CD4-positive, alpha-beta T cell treated with Interleukin-15 for 4 hours (primary cell): ENCODE results near the gene NKX3-2.

ENCODE experiments used
- DNase-seq: peaks from one replicate; pipeline ENCODE4 v3.0.0-alpha.2; 2020; ENCODE audit warnings: low spot score

Gene NKX3-2

DNA sequence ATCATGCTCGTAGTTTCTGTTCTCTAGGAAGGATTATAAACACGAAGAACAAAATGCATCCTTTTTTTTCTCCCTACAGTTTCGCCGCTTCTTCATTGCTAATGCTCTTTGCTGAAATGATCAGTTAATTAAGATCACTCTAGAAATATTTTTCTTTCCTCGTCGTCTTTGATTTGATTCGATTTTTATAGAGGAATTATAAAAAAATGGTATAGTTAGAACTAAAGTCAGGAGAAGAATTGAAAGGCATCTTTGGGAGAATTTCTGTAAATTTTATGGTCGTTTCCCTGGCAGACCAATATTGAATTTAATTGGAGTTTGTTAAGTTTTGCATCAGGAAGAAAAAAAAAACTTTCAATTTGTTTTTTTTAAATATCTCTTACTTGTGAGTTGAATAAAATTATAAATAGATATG lies 1.1 kb upstream of the NKX3-2 start:
- DNase-seq: no peak

DNA sequence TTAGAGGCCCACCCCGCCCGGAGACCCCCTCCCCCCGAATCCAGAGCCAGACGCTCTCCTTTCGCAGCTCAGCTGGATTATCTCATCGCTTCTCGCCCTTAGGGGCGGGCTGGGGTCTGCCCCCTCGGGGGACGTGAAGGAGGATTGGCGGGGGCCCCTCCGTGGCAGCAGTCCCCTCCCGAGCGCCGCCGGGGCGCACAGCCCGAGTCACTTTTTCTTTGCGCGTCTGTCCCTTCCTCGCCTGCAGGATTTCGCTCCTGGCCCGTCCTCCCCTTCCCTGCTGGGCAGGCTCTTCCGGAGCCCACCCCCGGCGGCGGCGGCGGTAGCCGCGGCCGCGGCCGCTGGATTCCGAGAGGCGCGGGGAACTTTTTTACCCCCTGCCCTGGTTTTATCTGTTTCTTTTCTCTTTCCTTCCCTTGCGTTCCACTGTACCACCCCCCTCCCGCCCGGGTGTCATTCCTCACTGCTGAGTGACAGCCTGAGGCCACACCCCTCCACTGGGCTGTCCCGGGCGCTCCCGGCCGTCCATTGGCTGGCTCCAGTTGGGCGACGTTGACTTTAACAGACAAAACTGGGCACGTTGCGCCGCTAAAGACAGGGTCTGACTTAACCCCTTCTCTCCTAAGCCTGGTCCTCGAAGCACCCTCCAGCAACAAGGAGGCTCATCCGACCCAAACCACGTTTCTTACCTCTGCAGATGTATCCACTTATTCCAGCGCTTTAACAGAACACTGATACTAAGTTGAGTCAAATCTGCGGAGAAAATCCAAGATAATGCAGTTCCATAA lies 492 bp upstream of the NKX3-2 start:
- DNase-seq: no peak

DNA sequence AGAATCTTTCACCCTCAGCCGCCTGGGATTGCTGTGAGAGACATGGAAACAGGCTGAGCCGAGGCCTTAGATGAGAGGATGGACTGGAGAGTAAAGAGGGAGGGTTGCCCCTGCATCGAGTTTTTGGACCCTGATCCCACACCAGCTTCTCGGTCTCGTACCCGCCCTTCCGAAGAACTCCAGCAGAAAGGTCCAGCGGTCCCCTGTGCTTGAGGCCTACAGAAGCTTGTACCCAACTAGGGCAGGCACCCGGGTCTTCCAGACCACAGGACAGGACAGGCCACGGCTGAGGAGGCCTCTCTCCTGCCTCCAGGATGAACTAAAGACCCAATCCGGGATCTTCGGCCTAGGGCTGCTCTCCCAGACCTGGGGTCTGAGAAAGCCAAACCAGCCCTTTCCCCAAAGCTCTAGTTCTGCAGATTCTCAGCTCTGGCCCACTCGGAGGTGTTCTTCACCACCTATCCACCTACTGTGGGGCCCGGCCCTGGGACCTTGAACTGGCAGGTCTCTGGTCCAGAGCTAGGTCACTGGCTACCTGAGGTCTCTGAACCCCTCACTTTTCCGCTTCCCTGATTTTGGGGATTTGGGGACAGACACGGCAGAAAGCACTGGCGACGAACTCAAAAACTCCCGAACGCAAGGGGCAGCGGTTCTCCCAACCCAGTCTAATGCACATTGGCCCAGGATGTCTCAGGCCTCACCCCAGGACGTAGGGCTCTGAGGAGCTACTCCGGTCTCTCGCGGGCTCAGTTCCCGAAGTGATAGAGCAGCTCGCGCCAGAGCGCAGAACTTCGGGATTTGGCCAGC lies 1.1 kb downstream of the NKX3-2 start:
- DNase-seq: no peak

DNA sequence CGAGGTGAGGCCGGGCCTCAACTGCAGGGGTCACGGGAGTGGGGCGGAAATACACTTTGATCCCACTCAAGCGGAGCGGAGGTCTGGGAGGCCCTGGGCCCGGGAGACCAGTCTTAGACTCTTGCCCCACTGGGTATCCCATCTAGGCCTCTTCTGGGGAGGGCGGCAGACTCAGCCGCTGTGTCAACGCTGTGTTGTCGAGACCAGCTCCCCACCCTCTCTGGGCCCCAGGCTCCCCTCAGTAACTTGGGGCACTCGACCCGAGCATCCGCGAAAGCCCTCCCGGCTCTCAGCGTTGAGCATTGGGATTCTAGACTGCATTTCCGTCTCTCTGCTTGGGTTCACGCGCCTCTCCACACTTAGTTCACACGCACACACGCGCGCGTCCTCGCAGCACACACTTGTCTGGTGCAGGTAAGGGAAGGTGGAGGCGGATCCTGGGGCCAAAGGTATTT lies 1.7 kb downstream of the NKX3-2 start:
- DNase-seq: no peak

DNA sequence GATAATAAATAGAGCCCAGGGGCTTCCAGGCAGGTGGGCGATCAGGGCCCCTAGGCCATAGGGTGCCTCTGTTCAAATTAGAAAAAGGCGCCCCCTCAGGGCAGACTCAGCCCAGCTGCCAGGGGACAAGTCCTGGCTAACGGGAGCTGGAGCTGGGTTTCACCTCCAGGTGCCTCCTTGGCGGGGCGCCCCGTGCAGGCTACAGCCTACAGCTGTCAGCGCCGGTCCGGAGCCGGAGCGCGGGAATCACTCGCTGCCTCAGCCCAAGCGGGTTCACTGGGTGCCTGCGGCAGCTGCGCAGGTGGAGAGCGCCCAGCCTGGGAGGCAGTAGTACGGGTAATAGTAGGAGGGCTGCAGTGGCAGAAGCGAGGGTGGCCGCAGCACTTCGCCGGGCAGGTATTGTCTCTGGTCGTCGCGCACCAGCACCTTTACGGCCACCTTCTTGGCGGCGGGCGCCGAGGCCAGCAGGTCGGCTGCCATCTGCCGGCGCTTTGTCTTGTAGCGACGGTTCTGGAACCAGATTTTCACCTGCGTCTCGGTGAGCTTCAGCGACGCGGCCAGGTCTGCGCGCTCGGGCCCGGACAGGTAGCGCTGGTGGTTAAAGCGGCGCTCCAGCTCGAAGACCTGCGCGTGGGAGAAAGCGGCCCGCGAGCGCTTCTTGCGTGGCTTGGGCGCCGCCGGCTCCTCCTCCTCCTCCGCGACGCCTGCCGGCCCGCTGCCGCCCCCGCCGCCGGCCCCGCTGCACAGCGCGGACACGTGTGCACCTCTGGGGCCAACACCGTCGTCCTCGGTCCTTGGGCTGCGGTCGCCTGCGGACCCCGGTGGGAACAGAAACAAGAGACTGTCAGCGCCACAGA lies 2.4 kb downstream of the NKX3-2 start:
- no peak for DNase-seq

DNA sequence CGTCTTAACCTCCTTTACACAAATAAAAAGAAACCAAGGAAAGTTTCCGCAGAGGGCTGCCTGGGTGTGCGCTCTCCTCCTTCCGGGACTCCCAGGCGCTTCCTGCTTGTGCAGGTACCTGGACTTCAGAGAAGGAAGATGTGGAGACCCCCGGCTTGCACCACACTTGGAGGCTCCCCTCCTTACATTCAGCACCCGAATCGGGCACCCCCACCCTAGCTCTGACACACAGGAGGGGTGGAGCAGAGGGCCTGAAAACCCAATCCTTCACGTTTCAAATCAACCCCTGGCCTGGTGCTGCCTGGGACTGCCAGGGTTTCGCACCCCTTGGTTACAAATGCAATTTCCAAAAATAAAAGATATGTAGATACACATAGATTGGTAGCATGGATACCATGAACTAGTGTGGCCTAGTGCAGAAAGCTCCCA lies 3.1 kb downstream of the NKX3-2 start:
- DNase-seq: no peak

DNA sequence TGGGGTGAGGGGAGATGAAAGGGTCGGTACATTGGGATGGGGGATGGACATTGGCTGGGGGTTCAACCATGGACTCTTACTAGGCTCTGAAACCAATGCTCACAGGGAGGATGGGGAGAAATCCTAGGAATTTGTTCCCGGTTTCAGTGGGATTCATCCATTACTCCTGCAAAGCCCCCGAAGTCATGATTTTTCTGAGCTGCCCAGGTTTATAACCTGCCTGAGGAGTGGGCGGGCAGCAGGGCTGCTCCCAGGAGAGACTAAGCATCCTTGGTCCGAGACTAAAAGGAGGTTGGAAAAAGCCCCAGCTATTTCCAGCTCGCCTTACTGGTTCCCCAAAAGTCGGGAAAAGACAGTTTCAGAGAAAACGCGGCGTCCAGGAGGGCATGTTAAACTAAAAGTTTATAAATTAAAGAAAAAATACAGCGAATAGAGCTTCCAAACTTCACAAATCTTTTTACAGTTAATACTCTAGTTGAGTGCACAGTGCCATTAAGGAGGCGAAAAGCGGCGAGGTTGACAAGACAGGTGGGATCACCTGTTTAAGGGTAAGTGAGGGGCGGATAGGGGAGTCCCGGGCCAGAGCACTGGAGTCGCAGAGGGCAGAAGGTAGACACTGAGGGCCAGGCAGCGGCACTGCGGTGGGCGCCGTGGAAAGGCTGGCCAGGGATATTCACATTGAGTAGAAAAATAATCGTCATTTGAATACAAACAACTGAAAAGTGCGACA lies 3.7 kb downstream of the NKX3-2 start:
- DNase-seq: no peak

DNA sequence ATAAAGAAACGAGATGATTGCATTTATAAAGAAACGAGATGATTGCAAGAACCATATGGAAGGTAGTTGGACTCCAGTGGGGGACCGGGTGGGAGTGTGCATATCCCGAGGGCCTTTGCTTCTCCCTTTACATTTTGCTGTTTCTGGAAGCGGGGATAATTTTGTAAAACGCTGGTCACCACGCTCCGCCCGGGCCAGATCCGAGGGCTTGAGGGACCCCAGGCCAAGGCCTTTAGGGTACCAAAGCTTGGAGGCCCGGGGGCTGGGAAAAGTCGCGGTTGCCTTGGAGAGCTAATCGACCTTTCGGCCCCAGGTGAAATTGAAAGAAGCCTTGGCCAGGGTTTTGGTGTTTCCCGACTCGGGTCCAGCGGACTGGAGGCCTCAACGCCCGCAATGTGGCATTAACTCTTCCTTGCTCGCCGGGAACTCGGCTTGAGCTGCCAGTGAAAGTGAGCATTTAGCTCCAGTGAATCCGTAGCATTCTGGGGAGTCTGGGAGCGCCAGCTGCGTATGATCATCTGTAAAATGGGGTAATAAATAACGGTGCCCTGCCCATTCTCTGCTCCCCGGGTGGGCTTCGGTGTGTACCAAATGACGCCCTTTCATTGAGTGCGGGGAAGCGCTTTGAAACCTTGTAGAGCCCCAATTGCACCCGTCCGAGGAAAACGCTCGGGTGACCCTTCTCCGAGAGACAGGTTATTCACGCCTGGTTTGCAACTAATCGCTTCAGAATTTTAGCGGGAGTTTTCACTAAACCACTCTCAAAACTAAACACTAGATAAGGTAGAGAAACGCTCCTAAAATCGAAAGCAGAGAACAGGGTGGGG lies 4.5 kb downstream of the NKX3-2 start:
- DNase-seq: no peak

DNA sequence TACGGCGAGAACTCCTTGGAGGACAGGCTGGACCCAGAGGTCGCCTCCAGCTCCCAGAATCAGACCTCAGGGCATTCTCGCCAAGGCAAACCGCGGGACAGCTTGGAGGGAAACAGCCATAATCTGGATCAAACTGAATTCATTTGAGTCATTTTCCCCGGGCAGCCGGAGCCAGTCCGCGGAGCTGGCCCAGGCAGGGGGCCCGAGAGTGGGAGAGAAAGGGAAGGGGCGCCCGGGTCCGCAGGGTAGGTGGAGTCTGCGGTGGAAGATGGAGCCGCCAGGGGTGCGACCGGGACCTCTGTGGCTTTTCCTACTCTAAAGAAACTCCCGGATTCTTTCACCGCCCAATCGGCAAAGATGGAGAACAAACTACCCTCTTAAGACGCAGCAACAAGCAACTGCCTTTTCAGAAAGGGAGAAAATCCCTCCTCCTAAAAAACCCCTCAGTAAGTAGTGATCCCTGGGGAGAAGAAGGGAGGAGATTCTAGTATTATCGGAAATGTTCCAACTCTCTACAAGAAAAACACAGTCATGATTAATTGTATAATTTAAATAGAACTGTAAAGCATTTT lies 5.2 kb downstream of the NKX3-2 start:
- DNase-seq: no peak

DNA sequence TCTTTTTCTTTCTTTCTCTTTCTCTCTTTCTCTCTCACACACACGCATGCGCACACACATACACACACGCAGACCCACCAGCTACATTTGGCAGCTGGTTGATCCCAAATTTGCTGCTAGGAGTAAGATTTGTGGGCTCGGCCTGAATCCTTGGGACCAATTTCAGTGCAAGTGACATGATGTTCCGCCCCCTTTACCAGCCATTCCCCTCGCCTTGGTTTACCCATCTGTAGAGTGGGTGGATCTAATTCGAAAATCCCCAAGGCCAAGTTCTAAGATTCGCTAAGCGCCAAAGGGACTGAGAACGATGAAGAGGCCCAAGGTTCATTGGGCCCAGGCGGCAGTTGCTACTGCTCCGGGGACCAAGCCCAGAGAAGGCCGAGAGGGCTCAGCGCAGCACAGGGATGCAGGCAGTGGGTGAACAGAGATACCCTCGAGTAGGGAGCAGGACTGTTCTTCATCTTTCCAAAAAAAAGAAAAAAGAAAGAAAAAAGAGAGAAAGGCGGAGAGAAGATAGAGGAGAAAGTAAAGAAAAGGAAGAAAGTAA lies 5.8 kb downstream of the NKX3-2 start:
- DNase-seq: no peak

DNA sequence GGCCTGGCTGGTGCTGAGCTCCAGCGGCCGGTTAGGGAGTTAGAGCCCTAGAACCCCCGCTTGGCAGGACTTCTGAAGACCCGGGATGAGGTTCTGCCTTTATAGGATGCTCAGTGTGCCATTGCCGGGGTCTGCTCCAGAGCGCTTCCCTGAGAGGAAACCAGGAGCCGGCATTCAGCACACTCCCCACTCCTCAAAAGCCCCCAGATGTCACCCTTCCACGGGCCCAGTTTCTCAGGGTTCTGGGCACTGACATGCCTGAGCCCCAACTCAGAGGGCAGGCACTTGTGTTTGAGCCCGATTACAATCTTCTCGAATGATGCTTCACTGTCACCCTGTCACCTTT lies 6.5 kb downstream of the NKX3-2 start:
- no peak for DNase-seq

DNA sequence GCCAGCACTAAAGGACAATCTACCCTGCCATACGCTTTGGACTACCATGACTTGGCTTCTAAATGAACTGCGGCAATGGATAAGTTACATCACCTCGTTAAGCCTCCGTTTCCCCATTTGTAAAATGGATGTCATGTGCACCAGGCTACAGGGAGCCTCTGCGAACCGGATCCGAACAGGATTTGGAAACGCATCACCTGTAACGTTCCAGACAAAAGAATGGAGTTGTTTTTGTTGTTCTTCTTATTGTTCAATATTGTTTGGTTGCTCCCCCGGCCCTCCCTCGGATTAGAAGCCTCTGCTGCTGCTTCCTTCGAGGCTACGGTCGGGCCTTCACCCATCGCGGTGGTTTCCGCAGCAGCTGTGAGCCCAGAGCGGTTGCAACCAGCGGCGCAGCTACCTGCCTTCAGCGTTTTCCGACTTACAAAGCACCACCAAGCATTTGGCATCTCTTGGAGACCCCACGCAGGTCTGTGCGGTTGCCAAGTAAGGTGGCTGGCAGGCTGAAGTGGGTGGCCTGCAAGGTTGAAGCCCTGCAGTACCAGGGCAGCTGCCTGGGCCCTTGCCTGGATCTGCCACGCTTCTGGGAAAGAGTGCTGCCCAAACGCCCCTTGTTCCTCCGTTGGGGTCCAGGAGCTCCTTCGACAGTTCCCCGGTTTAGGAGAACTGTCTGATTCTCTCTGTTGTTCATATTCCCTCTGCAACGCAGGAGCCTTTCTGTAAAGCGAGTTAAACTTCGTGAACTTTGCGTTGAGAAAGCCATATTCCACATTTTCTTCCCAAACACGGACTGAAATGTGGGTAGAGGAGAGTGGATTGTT lies 7.1 kb downstream of the NKX3-2 start:
- DNase-seq: no peak

DNA sequence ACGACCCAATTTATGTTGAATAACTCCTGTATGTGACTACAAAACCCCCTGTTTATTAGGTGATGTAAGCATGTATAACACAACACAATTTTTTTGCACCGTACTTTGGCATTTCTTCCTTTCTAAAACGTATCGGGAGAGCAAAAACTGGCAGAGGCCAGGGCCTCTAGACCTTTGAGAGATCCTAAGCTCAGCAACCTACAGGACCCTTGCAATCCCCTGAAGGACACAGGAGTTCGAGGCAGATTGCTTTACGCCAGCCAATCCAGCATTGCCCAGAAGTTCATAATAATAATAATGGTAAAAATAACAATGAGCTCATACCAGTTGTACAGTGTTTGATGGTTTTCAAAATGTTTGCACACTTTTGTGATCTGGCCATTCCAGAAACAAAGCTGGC lies 7.7 kb downstream of the NKX3-2 start:
- DNase-seq: no peak

DNA sequence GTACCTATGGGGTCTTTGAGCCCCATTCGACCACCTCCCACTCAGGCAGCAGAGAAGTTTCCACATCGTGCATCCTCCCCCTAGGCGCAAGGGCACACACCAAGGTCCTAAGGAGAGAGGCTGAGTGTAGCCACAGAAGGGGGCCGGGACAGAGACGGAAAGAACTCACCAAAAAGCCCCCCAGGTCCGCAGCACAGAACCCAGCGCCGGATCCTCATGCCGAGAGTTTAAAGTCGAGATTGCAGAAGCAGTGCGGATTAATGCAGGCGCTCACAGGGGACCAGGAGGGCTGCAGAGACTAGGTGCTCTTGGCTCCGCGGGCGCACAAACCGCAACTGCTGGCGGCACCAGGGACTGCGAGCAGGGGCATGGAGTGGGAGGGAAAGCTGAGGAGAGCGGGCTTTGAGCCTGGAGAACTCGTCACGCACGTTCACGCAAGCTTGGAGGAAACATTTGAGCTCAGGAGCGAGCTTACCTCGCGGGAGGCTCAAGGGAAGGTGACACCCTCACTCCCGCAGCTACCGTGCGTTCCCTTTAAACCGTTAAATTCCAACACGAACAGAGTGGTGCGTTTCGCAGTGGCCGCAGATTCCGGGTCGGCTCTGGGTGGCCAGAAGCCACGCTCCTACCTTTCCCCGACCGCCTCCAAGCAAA lies 8.5 kb downstream of the NKX3-2 start:
- no peak for DNase-seq

DNA sequence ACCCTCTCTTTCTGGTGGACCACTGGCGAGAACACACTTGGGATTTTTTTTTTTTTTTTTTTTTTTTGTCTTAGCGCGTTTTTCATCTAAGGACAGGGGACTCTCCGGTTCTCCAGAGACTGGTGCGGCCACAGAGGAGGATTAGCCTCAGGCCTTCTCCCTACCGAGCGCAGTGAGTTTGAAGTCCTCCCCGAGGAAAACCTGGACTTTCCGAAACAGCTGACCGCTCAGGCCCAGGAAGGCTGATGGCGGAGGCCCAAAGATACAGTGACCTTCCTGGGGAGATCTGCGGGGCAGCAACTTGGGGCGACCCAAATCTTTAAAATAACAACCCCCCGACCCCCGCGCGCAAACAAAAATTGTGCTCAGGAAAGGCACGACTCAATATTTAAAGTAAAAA lies 9.2 kb downstream of the NKX3-2 start:
- DNase-seq: no peak

DNA sequence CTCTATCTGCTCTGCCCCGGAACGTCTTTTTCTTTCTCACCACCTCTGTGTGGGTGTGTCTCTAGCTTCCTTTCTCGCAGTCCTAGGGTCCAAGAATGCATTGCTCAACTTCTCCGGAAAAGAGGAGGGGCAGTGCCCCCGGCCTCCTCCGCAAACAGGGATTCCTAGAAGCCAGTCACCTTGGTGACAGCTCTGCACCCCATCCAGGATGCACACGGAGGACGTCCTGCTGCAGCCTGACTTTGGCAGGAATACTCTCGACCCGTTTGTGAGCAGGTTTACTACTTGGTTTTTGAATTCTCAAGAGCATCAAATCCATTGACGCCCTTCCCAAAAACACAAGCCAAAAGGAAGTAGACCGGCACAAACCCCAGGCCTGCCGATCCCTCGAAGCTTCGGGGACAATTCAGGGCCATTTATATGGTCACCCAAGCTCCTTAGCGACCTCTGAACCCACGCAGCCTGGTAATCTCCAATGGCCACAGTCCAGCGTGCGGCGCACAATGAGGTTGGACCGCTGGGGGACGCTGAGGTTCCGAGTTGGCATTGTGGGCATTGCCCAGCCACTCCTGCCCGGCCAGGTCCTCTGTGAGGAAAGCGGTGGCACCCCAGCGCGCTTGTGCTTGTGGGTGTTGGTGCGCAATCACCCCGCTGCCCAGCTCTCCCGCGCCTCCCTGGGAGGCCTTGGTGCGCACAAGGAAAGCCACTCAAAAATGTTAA lies 9.8 kb downstream of the NKX3-2 start:
- no peak for DNase-seq

DNA sequence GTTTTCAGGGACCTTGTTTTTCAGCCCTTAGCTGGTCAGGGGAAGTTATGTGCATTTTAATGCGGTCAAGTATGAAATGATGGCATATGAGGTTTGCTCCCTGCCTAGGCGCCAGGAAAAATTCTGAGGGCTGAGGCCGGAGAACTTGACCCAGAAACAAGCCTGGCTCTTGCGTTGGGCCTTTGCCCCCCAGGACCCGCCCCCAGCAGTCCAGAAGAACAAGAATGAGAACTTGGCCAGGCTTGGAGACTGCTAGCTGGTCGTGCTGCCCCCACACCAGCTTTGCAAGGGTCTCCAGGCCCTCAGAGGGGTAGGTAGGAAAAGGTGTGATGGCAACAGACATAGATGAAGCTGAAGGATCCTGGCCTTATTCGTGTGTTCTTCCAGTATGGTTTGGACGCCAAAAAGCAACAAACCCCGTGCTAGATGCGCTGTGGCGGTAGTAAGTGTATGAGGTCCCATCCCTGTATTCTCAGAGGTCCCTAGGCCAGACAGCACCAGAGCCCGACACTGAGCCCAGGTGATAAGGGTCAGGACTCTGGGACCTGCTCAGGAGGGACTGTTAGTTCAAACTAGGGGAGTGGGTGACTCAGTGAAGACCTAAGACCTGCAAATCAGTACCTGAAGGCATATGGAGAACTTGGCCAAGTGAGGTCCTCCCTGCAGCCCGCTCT lies 10.5 kb downstream of the NKX3-2 start:
- no peak for DNase-seq

DNA sequence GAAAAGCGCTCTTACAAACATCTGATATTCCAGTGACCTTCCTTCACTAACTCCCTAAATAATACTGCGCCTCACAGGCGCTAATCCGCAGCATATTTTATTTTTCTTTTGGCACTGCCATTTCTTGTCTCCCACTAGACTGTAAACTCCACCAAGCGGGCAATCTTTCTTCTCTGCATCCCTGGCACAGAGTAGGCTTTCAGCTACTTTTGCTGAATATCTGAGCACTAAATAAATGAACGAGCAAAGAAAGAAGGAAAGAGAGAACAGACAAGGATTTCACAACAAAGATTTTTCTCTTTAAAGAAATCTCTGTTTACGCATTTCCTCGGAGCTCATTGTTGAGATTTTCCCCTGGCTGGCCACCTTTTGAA lies 12.7 kb downstream of the NKX3-2 start:
- DNase-seq: no peak
